DOHH2 (cell line): ENCODE results near the gene PTPRN2.

Source experiments
- CTCF ChIP-seq: fragments of 200-600 bp; sonication (generic); IDR thresholded peaks from one replicate; pipeline ENCODE4 v1.5.1; 2014; ENCODE audit warnings: antibody characterized with exemption, mild to moderate bottlenecking, low read depth, low read length; ENCODE audit not compliant: poor library complexity, severe bottlenecking
- EZH2phosphoT487 ChIP-seq: fragments of 200-600 bp; sonication (generic); IDR thresholded peaks from 2 replicates; pipeline ENCODE4 v1.6.1; 2017; ENCODE audit warnings: borderline replicate concordance, mild to moderate bottlenecking, antibody characterized with exemption, low read length, moderate library complexity, mixed read lengths

GRCh38 chr7:157779206-157779605 lies 808.4 kb downstream of the PTPRN2 start:
- no peak for TF ChIP-seq EZH2phosphoT487
- TF ChIP-seq CTCF = no peak
